Suprapubic skin (tissue), 3 donors: Measurements from ENCODE around the gene WDR45B.

Experiments used
- POLR2AphosphoS5 ChIP-seq, 3 donors: sonication (generic); formaldehyde crosslinking; IDR thresholded peaks; one replicate each; pipeline ENCODE4 v1.6.1; 2017; ENCODE audit warnings: antibody characterized with exemption in 3 of 3
- TF ChIP-seq, protein P1 (sequence below), 2 donors: fragments of 200-600 bp in 1 of 2; fragments of 450-650 bp in 1 of 2; sonication (generic) in 1 of 2; IDR thresholded peaks; one replicate each; pipeline ENCODE4 v1.5.1; 2016 to 2019; ENCODE audit warnings: antibody characterized with exemption in 2 of 2, mild to moderate bottlenecking in 1 of 2, moderate library complexity in 1 of 2

GRCh38 chr17:82568997-82569393, 79.2 kb downstream of the WDR45B start:
- TF ChIP-seq POLR2AphosphoS5 (IDR thresholded peaks at IDR 0.05) = no peak
- TF ChIP-seq, protein P1, sequence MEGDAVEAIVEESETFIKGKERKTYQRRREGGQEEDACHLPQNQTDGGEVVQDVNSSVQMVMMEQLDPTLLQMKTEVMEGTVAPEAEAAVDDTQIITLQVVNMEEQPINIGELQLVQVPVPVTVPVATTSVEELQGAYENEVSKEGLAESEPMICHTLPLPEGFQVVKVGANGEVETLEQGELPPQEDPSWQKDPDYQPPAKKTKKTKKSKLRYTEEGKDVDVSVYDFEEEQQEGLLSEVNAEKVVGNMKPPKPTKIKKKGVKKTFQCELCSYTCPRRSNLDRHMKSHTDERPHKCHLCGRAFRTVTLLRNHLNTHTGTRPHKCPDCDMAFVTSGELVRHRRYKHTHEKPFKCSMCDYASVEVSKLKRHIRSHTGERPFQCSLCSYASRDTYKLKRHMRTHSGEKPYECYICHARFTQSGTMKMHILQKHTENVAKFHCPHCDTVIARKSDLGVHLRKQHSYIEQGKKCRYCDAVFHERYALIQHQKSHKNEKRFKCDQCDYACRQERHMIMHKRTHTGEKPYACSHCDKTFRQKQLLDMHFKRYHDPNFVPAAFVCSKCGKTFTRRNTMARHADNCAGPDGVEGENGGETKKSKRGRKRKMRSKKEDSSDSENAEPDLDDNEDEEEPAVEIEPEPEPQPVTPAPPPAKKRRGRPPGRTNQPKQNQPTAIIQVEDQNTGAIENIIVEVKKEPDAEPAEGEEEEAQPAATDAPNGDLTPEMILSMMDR (IDR thresholded peaks at IDR 0.05) = no peak
